HG03280 (cell line): ENCODE measurements around the gene SENP7.

Experiments
- ATAC-seq: cut with Tn5 transposase; IDR thresholded peaks from one replicate; pipeline ENCODE4 v1.9.1; 2021; ENCODE audit warnings: mild to moderate bottlenecking, moderate library complexity; ENCODE audit not compliant: unreplicated experiment

Gene SENP7

DNA sequence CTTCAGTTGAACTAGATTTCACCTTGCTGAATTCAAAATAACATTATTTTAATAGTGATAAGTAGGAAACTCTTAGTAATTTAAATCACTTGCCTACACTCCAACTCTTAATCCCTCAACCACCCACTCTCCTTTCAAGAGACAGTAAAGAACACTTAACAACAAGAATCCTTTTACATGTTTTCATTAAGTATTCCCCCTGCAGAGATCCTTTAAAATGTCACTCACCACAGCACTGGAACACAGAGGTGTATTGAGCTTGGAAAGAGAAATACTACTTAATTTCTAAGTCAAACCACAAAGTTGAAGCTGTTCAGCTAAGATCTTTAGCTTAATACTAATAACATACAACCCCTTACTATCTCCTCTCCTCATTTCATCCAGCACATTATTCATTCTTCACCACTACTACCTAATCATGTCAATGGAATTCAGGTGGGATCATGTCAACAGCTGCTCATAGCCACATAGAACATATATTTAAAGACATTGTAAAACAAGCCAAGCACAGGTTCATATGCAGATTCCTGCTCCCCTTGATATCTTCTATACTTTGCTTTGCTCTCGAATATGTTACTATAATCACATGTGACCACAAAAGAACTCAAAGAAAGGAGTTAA is 233.1 kb downstream of the SENP7 start:
- no peak for ATAC-seq

DNA sequence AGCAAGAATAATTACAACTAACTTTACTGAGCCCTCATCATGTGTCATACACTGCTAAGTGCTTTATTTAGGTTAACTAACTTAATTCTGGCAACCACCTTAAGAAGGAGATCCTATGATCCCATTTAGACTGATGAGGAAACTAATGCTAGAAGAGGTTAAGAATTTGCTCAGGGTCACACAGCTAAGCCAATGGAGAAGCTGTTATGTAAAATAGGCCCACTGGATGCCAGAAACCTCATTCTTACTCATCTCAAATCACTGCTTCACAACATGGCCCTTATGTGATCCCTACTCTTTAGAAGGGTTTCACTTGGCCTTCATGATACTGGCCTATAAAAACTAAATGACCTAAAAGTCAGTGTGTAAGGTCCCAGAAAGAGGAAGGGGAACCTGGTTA is 233.8 kb downstream of the SENP7 start:
- ATAC-seq: no peak

DNA sequence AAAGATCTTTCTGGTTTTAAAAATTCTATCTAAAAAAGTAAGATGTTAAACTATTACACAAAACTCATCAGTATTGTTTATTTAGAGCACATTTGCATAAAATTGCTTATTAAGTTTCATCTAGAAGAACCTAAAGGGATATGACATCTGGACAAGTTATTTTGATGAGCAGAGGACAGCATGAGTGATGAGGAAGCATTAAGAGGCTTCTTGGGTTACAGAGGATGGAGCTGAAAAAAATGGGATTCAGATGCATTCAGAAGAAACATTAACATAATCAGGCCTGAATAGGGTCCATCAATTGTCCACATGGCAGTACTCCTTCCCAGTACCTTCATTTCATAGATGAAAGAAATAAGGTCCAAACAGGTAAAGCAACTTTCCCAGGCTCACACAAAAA is 234.3 kb downstream of the SENP7 start:
- no peak for ATAC-seq
